ENCODE measurements around the gene NAXD. TPM values are rescaled to one million over a fixed set of nuclear protein-coding genes. Genes with fewer than 3 reads are reported as not detected.

The NAXD gene
- total RNA-seq, 1 donor from 2014 or later, result 27.4 TPM

DNA sequence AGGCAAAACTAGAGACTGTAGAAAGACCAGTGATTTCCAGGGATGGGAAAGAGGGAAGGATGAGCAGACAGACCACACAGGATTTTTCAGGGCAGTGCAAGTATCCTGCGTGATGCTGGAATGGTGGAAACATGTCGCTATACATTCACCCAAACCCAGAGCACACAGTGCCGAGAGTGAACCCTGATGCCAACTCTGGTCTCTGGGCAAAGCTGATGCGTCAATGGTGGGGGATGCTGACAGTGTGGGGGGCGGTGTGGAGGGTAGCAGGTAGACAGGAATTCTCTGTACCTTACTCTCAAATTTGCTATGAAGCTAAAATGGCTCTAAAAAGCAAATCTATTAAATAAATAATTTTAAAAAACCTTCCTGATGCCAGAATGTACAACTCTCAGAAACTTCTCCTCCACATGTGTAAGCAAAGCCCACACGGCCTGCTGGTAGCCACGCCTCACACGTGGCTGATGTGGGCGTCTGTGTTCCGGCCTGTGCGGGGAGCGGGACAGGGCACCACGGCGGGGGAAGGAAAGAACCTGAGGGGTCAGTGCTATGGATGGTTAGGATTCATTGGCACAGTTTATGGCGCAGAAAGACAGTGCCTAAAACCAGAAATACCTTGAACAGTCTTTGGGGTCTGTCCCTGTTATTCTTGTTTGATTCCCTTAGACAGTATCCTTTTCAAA is 66.7 kb downstream of the NAXD start:
- intact Hi-C loops (cut with DNase I), result no loop called here
- Histone ChIP-seq H3K4me1 (no peaks in the 10 kb centered on the region), H3K36me3 (peaks cover 82% of the 10 kb centered on the region)

DNA sequence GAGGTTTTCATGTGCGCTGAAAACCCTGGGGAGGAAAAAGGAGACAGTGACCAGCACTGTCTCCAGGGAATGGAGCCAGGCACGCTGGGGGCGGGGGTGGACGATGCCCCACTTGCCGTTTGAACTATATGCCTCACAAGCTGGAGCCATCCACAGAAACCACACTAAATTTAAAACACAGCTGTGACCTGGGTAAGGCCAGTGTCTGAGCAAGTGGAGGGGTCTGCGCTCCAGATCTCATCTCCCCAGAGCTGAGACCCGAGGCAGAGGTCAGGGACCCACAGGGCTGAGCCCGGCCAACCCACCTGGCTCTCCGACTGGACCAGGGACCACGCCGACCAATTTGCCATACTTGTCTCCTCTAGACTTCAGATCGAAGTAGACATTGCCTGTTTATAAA is 67.4 kb downstream of the NAXD start:
- Histone ChIP-seq H3K4me3 (no peak overlapping the region), H3K27me3 (ENCODE audit: low read depth) (no peaks in the 10 kb centered on the region), H3K36me3 (peaks cover 89% of the 10 kb centered on the region), H3K27ac (no peak overlapping the region), H3K4me1 (no peaks in the 10 kb centered on the region), H3K9me3 (no peaks in the 10 kb centered on the region)
- ATAC-seq (no peak), DNase-seq (no peak)
- intact Hi-C loops (cut with DNase I), result no loop called here
- TF ChIP-seq, protein P1, sequence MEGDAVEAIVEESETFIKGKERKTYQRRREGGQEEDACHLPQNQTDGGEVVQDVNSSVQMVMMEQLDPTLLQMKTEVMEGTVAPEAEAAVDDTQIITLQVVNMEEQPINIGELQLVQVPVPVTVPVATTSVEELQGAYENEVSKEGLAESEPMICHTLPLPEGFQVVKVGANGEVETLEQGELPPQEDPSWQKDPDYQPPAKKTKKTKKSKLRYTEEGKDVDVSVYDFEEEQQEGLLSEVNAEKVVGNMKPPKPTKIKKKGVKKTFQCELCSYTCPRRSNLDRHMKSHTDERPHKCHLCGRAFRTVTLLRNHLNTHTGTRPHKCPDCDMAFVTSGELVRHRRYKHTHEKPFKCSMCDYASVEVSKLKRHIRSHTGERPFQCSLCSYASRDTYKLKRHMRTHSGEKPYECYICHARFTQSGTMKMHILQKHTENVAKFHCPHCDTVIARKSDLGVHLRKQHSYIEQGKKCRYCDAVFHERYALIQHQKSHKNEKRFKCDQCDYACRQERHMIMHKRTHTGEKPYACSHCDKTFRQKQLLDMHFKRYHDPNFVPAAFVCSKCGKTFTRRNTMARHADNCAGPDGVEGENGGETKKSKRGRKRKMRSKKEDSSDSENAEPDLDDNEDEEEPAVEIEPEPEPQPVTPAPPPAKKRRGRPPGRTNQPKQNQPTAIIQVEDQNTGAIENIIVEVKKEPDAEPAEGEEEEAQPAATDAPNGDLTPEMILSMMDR (IDR thresholded peaks at IDR 0.05), result no peak

More for the DNA sequence above, 66.7 kb downstream of the NAXD start:
- Histone ChIP-seq H3K4me3 (no peak overlapping the region), H3K9me3 (no peaks in the 10 kb centered on the region), H3K27me3 (ENCODE audit: low read depth) (no peaks in the 10 kb centered on the region), H3K27ac (no peak overlapping the region)
- DNase-seq, result no peak
- TF ChIP-seq, protein P1 (IDR thresholded peaks at IDR 0.05), result no peak
- ATAC-seq, result no peak

DNA sequence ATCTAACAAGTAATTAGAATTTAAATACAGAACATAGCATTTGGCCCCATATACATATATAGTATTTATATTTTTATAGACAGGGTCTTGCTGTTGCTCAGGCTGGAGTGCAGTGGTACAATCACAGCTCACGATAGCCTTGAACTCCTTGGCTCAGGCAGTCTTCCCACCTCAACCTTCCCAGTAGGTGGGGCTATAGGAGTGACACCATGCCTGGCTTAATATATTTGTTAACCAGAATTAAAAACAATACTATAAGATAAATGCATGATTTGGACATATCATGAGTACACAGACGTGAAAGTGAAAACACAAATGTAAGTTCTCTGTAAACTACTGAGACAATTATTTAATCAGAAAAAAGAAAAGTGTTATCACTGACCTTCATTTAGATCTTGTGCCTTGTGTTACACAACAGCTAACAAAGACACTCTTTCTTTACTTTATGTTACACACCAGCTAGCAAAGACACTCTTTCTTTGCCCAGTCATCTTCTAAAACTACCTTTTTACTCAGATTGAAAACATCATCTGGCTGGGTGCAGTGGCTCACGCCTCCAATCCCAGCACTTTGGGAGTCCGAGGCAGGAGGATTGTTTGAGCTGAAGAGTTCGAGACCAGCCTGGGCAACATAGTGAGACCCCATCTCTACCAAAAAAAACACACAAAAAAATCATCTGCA is 68.0 kb downstream of the NAXD start:
- ATAC-seq, result no peak

DNA sequence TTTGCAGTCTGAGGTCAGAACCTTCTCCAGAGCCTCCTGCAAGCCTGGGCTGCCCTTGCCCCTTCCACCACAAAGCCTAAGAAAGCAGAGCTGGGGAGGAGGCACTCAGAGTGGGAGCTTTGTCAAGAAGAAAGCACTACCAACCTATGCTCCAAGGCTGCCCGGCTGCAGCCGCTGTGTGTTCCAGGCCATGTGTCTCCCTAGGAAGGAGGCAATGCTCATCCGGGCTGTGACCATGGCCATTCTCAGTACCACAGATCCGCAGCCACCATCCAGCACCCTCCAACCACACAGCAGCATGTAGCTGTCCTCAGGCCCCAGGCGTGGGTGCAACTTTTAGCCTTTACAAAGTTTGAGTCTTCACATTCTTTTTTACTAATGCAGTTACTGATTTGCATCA is 68.6 kb downstream of the NAXD start:
- H3K36me3 ChIP-seq, result peaks cover 88% of the 10 kb centered on the region
- intact Hi-C loops (cut with DNase I), result no loop called here
- ATAC-seq, result no peak
- no peak overlapping the region for H3K27ac ChIP-seq
- DNase-seq, result no peak
- H3K4me3 ChIP-seq, result no peak overlapping the region
- TF ChIP-seq, protein P1 (IDR thresholded peaks at IDR 0.05), result no peak
- no peaks in the 10 kb centered on the region for H3K27me3 ChIP-seq (ENCODE audit: low read depth)
- no peaks in the 10 kb centered on the region for H3K9me3 ChIP-seq
- no peaks in the 10 kb centered on the region for H3K4me1 ChIP-seq

More for the DNA sequence above, 68.0 kb downstream of the NAXD start:
- TF ChIP-seq, protein P1 (IDR thresholded peaks at IDR 0.05), result peak; percentile 28
- intact Hi-C loops (cut with DNase I), result no loop called here
- Histone ChIP-seq H3K4me1 (no peaks in the 10 kb centered on the region), H3K27me3 (ENCODE audit: low read depth) (no peaks in the 10 kb centered on the region), H3K27ac (no peak overlapping the region), H3K9me3 (no peaks in the 10 kb centered on the region), H3K4me3 (no peak overlapping the region), H3K36me3 (peaks cover 89% of the 10 kb centered on the region)
- DNase-seq, result no peak

DNA sequence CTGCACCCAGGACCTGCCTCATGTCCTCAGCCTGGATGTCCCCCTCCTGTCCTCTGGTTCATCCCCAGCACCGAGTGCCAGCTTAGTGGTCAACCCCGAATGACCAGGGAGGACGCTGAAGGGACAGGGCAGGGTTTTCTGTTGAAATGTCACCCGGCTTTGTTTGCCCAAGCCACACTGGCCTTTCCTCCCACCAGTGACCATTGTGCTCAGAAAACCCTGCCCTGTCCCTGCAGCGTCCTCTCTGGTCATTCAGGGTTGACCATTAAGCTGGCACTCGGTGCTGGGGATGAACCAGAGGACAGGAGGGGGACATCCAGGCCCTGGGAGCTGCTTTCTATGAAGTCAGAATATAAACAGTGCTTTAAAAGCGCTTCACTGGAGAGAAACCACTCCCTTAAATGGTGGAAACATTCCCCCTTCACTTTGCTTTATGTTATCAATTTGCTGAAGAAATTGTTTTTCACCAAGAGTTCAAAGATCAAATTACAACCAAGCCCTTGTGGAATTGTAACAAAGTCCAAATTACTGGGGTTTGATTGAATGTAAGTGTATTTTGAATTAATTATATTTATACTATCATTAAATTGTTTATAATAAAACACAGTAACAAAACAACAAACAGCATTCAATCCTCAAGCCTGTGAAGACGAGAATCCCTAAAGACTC is 69.2 kb downstream of the NAXD start:
- H3K27me3 ChIP-seq (ENCODE audit: low read depth), result no peaks in the 10 kb centered on the region
- peaks cover 91% of the 10 kb centered on the region for H3K36me3 ChIP-seq
- TF ChIP-seq, protein P1 (IDR thresholded peaks at IDR 0.05), result no peak
- H3K27ac ChIP-seq, result no peak overlapping the region
- intact Hi-C loops (cut with DNase I), result no loop called here
- H3K4me3 ChIP-seq, result no peak overlapping the region
- H3K9me3 ChIP-seq, result no peaks in the 10 kb centered on the region
- ATAC-seq, result no peak
- H3K4me1 ChIP-seq, result no peaks in the 10 kb centered on the region
- no peak for DNase-seq
